H1 (cell line): Measurements from ENCODE around the gene U2SURP. TPM values are rescaled to one million over a fixed set of nuclear protein-coding genes. Genes with fewer than 3 reads are reported as not detected.

Experiments used
- CTCF ChIA-PET: fragments of 300-600 bp; sonication (Branson Sonifier 250); formaldehyde crosslinking; loops from one replicate; lab custom pipeline; 2021; ENCODE audit not compliant: partially characterized antibody; lab: Charles Lee
- POLR2A ChIA-PET: fragments of 300-600 bp; sonication (Branson Sonifier 250); formaldehyde crosslinking; loops from one replicate; lab custom pipeline; 2021; ENCODE audit warnings: inconsistent platforms; ENCODE audit not compliant: partially characterized antibody; lab: Charles Lee
- DNase-seq, 2 experiments: peaks; one replicate each; pipeline versions ENCODE4 v3.0.0 to v3.0.0-alpha.2; 2010 to 2022; ENCODE audit warnings: low spot score in 2 of 2, low read depth in 1 of 2, mixed read lengths in 1 of 2
- FAIRE-seq: peaks from 2 replicates; lab custom pipeline; 2011; peaks lifted over from hg19 to GRCh38; lab: Jason Lieb, UNC
- H2AFZ ChIP-seq: 2 replicates; pipeline ENCODE4 v1.8.1; 2012; ENCODE audit warnings: low read length, inconsistent platforms
- H2AK5ac ChIP-seq: 2 replicates; pipeline ENCODE4 v1.6.1; 2013; ENCODE audit warnings: low read depth, low read length
- H2BK120ac ChIP-seq: replicated peaks from 2 replicates; pipeline ENCODE3; 2013; ENCODE audit warnings: low read depth, low read length, inconsistent platforms
- H2BK12ac ChIP-seq: 2 replicates; pipeline ENCODE4 v1.6.1; 2013; ENCODE audit warnings: low read depth, low read length
- H2BK15ac ChIP-seq: 2 replicates; pipeline ENCODE4 v1.6.1; 2013; ENCODE audit warnings: low read length
- H2BK20ac ChIP-seq: 2 replicates; pipeline ENCODE4 v1.6.1; 2013; ENCODE audit warnings: low read length
- H2BK5ac ChIP-seq: 2 replicates; pipeline ENCODE4 v1.6.1; 2013; ENCODE audit warnings: low read depth, low read length
- H3K14ac ChIP-seq: 2 replicates; pipeline ENCODE4 v1.6.1; 2013; ENCODE audit warnings: inconsistent platforms; ENCODE audit not compliant: insufficient read length
- H3K18ac ChIP-seq: 2 replicates; pipeline ENCODE4 v1.6.1; 2013; ENCODE audit warnings: low read length; ENCODE audit errors: extremely low read depth
- H3K23ac ChIP-seq: 2 replicates; pipeline ENCODE4 v1.6.1; 2013; ENCODE audit warnings: inconsistent platforms; ENCODE audit not compliant: insufficient read length
- H3K23me2 ChIP-seq: 2 replicates; pipeline ENCODE4 v1.6.1; 2013; ENCODE audit warnings: low read depth, low read length
- H3K27ac ChIP-seq: 2 replicates; pipeline ENCODE4 v1.6.1; 2011; ENCODE audit warnings: low read depth, low read length, inconsistent platforms
- H3K27me3 ChIP-seq, 4 experiments: replicated peaks in 1 of 4; 1 replicate in 1 of 4; 2 replicates in 3 of 4; pipeline versions ENCODE4 v1.6.1 to v1.8.1; 2011 to 2013; ENCODE audit warnings: low read length in 3 of 4, mild to moderate bottlenecking in 3 of 4, inconsistent platforms in 2 of 4, mixed read lengths in 2 of 4, moderate library complexity in 1 of 4; ENCODE audit not compliant: control insufficient read depth in 3 of 4, insufficient read depth in 3 of 4; ENCODE audit errors: extremely low read depth in 1 of 4
- H3K36me3 ChIP-seq, 4 experiments: 2 replicates each; pipeline versions ENCODE4 v1.6.1 to v1.8.1; 2011 to 2013; ENCODE audit warnings: mild to moderate bottlenecking in 4 of 4, low read length in 3 of 4, moderate library complexity in 2 of 4, control low read depth in 1 of 4, inconsistent platforms in 1 of 4; ENCODE audit not compliant: insufficient read depth in 4 of 4, control insufficient read depth in 2 of 4
- H3K4ac ChIP-seq: replicated peaks from 2 replicates; pipeline ENCODE3; 2013; ENCODE audit warnings: low read length, low read depth, mixed read lengths, inconsistent platforms; ENCODE audit not compliant: insufficient read length
- H3K4me1 ChIP-seq, 4 experiments: replicated peaks in 1 of 4; 1 replicate in 1 of 4; 2 replicates in 3 of 4; pipeline versions ENCODE4 v1.6.1 to v1.8.1; 2011 to 2013; ENCODE audit warnings: low read length in 3 of 4, inconsistent platforms in 2 of 4, mixed read lengths in 1 of 4; ENCODE audit not compliant: insufficient read depth in 4 of 4, control insufficient read depth in 3 of 4
- H3K4me2 ChIP-seq, 2 experiments: 2 replicates each; pipeline versions ENCODE4 v1.6.1 to v1.8.1; 2011 to 2013; ENCODE audit warnings: low read depth in 2 of 2, low read length in 2 of 2, control low read depth in 1 of 2, inconsistent platforms in 1 of 2, mild to moderate bottlenecking in 1 of 2; ENCODE audit not compliant: insufficient read depth in 1 of 2
- H3K4me3 ChIP-seq, 4 experiments: fragments of 200-600, 300-600 bp in 1 of 4; sonication (generic), shearing (Covaris generic), sonication (Bioruptor Twin) in 1 of 4; 2 replicates each; pipeline versions ENCODE4 v1.5.1 to v1.8.1; 2011 to 2016; ENCODE audit warnings: low read length in 4 of 4, low read depth in 3 of 4, control low read depth in 2 of 4, inconsistent platforms in 2 of 4, mild to moderate bottlenecking in 2 of 4, mixed read lengths in 1 of 4, moderate library complexity in 1 of 4; ENCODE audit not compliant: insufficient read depth in 2 of 4; ENCODE audit errors: extremely low read depth in 1 of 4
- H3K56ac ChIP-seq: replicated peaks from 2 replicates; pipeline ENCODE3; 2013; ENCODE audit warnings: low read depth, mild to moderate bottlenecking, mixed read lengths, low read length, inconsistent platforms; ENCODE audit not compliant: insufficient read length
- H3K79me1 ChIP-seq: 2 replicates; pipeline ENCODE4 v1.6.1; 2013; ENCODE audit warnings: low read depth, low read length, control low read depth
- H3K79me2 ChIP-seq, 2 experiments: 2 replicates each; pipeline versions ENCODE4 v1.6.1 to v1.8.1; 2012 to 2013; ENCODE audit warnings: low read length in 2 of 2, mild to moderate bottlenecking in 2 of 2, inconsistent platforms in 1 of 2; ENCODE audit not compliant: insufficient read depth in 2 of 2, control insufficient read depth in 1 of 2
- H3K9ac ChIP-seq, 4 experiments: replicated peaks in 1 of 4; 1 replicate in 1 of 4; 2 replicates in 3 of 4; pipeline versions ENCODE4 v1.6.1 to v1.8.1; 2011 to 2013; ENCODE audit warnings: low read depth in 3 of 4, low read length in 3 of 4, control low read depth in 2 of 4, mild to moderate bottlenecking in 2 of 4, moderate library complexity in 2 of 4, inconsistent platforms in 1 of 4; ENCODE audit errors: extremely low read depth in 1 of 4
- H3K9me3 ChIP-seq, 2 experiments: 2 replicates each; pipeline versions ENCODE4 v1.6.1 to v1.8.1; 2012 to 2013; ENCODE audit warnings: mild to moderate bottlenecking in 2 of 2, moderate library complexity in 2 of 2, control low read depth in 1 of 2, inconsistent platforms in 1 of 2, low read depth in 1 of 2, low read length in 1 of 2, mixed read lengths in 1 of 2; ENCODE audit not compliant: insufficient read depth in 2 of 2
- H4K20me1 ChIP-seq, 2 experiments: replicated peaks in 1 of 2; 2 replicates each; pipeline versions ENCODE3 to v1.8.1; 2011 to 2013; ENCODE audit warnings: inconsistent platforms in 2 of 2, low read length in 2 of 2, mild to moderate bottlenecking in 1 of 2; ENCODE audit not compliant: insufficient read depth in 2 of 2, control insufficient read depth in 1 of 2
- H4K5ac ChIP-seq: 2 replicates; pipeline ENCODE4 v1.6.1; 2013; ENCODE audit warnings: low read length, low read depth, mixed read lengths, inconsistent platforms; ENCODE audit not compliant: insufficient read length
- H4K8ac ChIP-seq: 2 replicates; pipeline ENCODE4 v1.8.0; 2013; ENCODE audit warnings: mild to moderate bottlenecking, moderate library complexity, low read length, inconsistent platforms; ENCODE audit not compliant: insufficient read depth; ENCODE audit errors: extremely low read depth
- H4K91ac ChIP-seq: replicated peaks from 2 replicates; pipeline ENCODE3; 2013; ENCODE audit warnings: low read length, mixed read lengths, inconsistent platforms; ENCODE audit not compliant: insufficient read length
- ASH2L ChIP-seq: fragments of 200-600, 300-600 bp; sonication (generic); IDR thresholded peaks from one replicate; pipeline ENCODE4 v1.7.1; 2017; ENCODE audit warnings: low read length
- WGBS, 2 experiments: shearing (Covaris generic) in 1 of 2; methylation state at CpG; one replicate each; pipeline versions ENCODE4 v1.1.6 to v1.1.7; 2013 to 2015; ENCODE audit warnings: low lambda C conversion rate in 2 of 2, mixed read lengths in 2 of 2, inconsistent platforms in 1 of 2, low coverage in 1 of 2, missing lambda C conversion rate in 1 of 2; ENCODE audit not compliant: insufficient replicate concordance in 2 of 2, insufficient coverage in 1 of 2, insufficient read length in 1 of 2; ENCODE audit errors: extremely low coverage in 1 of 2, missing lambda C conversion rate in 1 of 2; 5-methylcytosine and 5-hydroxymethylcytosine counted together
- polyA plus RNA-seq, 7 experiments: library from polyadenylated mRNA; depleted of rRNA in 3 of 7; stranded (reverse) in 5 of 7; unstranded in 2 of 7; fragments of >200 nt in 5 of 7; fragments of 200-250 nt in 2 of 7; gene quantifications; 1 replicate in 5 of 7; 2 replicates in 1 of 7; 4 replicates in 1 of 7; pipeline versions ENCODE4 v1.2.1 to v1.2.3, GENCODE V29; 2011 to 2013; ENCODE audit warnings: missing spikeins in 2 of 7, mixed read lengths in 2 of 7
- total RNA-seq: library from RNA; stranded (reverse); fragmentation: NEBNext Ultra II Directional; extraction: Animal tissue kit (Norgen Biotek cat#: 25700); gene quantifications from 2 replicates; pipeline ENCODE4 v1.2.1, GENCODE V29; 2021

The U2SURP gene
- total and polyA plus RNA-seq, 2 of the 8 experiments (the other 6 are each of a cell fraction or from before 2014, with no cell fraction given): 22.2 to 167 TPM

DNA sequence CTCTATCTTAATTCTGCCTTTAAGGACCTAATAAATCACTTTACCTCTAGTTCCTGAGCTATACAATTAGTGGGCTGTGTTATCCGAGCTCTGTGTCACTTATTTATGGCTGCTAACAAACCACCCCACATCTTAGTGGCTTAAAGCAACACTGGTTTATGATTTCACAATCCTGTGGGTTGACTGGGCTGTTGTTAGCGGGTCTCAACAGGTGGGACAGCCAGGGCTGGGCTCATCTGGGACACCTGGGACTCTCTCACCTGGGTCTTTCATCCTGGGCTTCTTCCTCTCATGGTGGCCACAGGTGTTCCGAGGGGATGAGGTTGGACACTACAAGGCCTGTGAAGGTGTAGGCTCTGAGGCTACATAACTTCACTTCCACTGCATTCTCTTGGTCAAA is 82.4 kb downstream of the U2SURP start:
- no peak overlapping the region for H4K5ac ChIP-seq
- no peaks in the 10 kb centered on the region for H3K79me1 ChIP-seq
- H2AFZ ChIP-seq: no peak overlapping the region
- H3K14ac ChIP-seq: no peak overlapping the region
- H2BK15ac ChIP-seq: no peak overlapping the region
- H4K91ac ChIP-seq: no peak overlapping the region
- WGBS, 2 experiments: 90% methylated on average over 3 of the region's 3 CpGs; no CpG with 5 or more reads in 1 of the 2 experiments
- H3K18ac ChIP-seq: no peak overlapping the region
- no peak overlapping the region for H2AK5ac ChIP-seq
- no peak overlapping the region for H2BK5ac ChIP-seq
- POLR2A ChIA-PET: interaction anchor here (0.8 kb wide), 1 partner anchor 18 kb away, joined by 3 read pairs; no protein-coding TSS in a partner anchor
- H3K4me3 ChIP-seq: no peak overlapping the region
- no peaks in the 10 kb centered on the region for H4K20me1 ChIP-seq
- no peak overlapping the region for H3K4ac ChIP-seq
- H3K27me3 ChIP-seq: no peaks in the 10 kb centered on the region
- H3K27ac ChIP-seq: no peak overlapping the region
- no peaks in the 10 kb centered on the region; a peak in 1 of 7 replicates for H3K4me1 ChIP-seq
- FAIRE-seq (no peak), DNase-seq (no peak)
- peaks cover 0 to 14% of the 10 kb centered on the region in 2 experiments; a peak in 2 of 4 replicates for H3K9me3 ChIP-seq
- no peaks in the 10 kb centered on the region for H3K79me2 ChIP-seq
- no peak overlapping the region for H3K56ac ChIP-seq
- H3K23me2 ChIP-seq: no peaks in the 10 kb centered on the region
- no peak overlapping the region for H2BK20ac ChIP-seq
- H2BK120ac ChIP-seq: no peak overlapping the region
- CTCF ChIA-PET: interaction anchor here (0.6 to 3.3 kb wide), 2 partner anchors 13 to 283 kb away, joined by 4 to 16 read pairs; no protein-coding TSS in a partner anchor
- no peak overlapping the region for H3K4me2 ChIP-seq
- H3K23ac ChIP-seq: no peak overlapping the region
- no peak for TF ChIP-seq ASH2L
- no peak overlapping the region for H4K8ac ChIP-seq
- H2BK12ac ChIP-seq: no peak overlapping the region
- no peak overlapping the region for H3K9ac ChIP-seq
- H3K36me3 ChIP-seq: no peaks in the 10 kb centered on the region; a peak in 1 of 8 replicates
